Epithelial cell of prostate (primary cell): ENCODE data around the gene DSG3.

Experiments used
- DNase-seq: peaks from one replicate; pipeline ENCODE4 v3.0.0-alpha.2; 2011; ENCODE audit warnings: low read depth, low spot score
- H3K27ac ChIP-seq: fragments of 450-650 bp; 2 replicates; pipeline ENCODE4 v1.5.1; 2017; ENCODE audit warnings: mild to moderate bottlenecking

DSG3 gene

GRCh38 chr18:31430072-31430471 is 17.5 kb upstream of the DSG3 start:
- H3K27ac ChIP-seq = peak overlapping the region; percentile 58
- no peak for DNase-seq

- H3K27ac ChIP-seq = peak overlapping the region; percentile 58
- no peak for DNase-seq
Measured at GRCh38 chr18:31430554-31430953, 17.0 kb upstream of the DSG3 start.

- H3K27ac ChIP-seq = no peak overlapping the region
- no peak for DNase-seq
Measured at GRCh38 chr18:31432316-31432715, 15.2 kb upstream of the DSG3 start.

GRCh38 chr18:31436825-31437224 is 10.7 kb upstream of the DSG3 start:
- H3K27ac ChIP-seq = no peak overlapping the region
- no peak for DNase-seq

GRCh38 chr18:31438402-31438801 is 9.1 kb upstream of the DSG3 start:
- no peak for DNase-seq
- no peak overlapping the region for H3K27ac ChIP-seq

- peak overlapping the region; percentile 48 for H3K27ac ChIP-seq
- DNase-seq = no peak
Measured at GRCh38 chr18:31439807-31440325, 7.7 kb upstream of the DSG3 start.

GRCh38 chr18:31440787-31441186 is 6.8 kb upstream of the DSG3 start:
- H3K27ac ChIP-seq = peak overlapping the region; percentile 48
- DNase-seq = no peak

- no peak for DNase-seq
- peak overlapping the region; percentile 48 for H3K27ac ChIP-seq
Measured at GRCh38 chr18:31441493-31441892, 6.0 kb upstream of the DSG3 start.

GRCh38 chr18:31444142-31444541 is 3.4 kb upstream of the DSG3 start:
- no peak for DNase-seq
- no peak overlapping the region for H3K27ac ChIP-seq

GRCh38 chr18:31445908-31446307 is 1.6 kb upstream of the DSG3 start:
- no peak for DNase-seq
- H3K27ac ChIP-seq = no peak overlapping the region

- peak overlapping the region; percentile 98 for H3K27ac ChIP-seq
- DNase-seq = no peak
Measured at GRCh38 chr18:31446854-31447253, 687 bp upstream of the DSG3 start.

GRCh38 chr18:31450409-31450808 is 2.9 kb downstream of the DSG3 start:
- DNase-seq = peak; percentile 59
- H3K27ac ChIP-seq = peak overlapping the region; percentile 98

- peak; percentile 60 for DNase-seq
- peak overlapping the region; percentile 98 for H3K27ac ChIP-seq
Measured at GRCh38 chr18:31451625-31452024, 4.1 kb downstream of the DSG3 start.

- peak overlapping the region; percentile 98 for H3K27ac ChIP-seq
- DNase-seq = peak; percentile 87
Measured at GRCh38 chr18:31454066-31454708, 6.6 kb downstream of the DSG3 start.

- no peak for DNase-seq
Measured at GRCh38 chr18:31469629-31470028, 22.1 kb downstream of the DSG3 start.

GRCh38 chr18:31478688-31479087 is 31.1 kb downstream of the DSG3 start:
- H3K27ac ChIP-seq = no peak overlapping the region
- no peak for DNase-seq

More at GRCh38 chr18:31469629-31470028, 22.1 kb downstream of the DSG3 start:
- no peak overlapping the region for H3K27ac ChIP-seq

GRCh38 chr18:31482051-31482450 is 34.5 kb downstream of the DSG3 start:
- DNase-seq = peak; percentile 63
- peak overlapping the region; percentile 53 for H3K27ac ChIP-seq

- peak overlapping the region; percentile 83 for H3K27ac ChIP-seq
Measured at GRCh38 chr18:31483396-31483795, 35.9 kb downstream of the DSG3 start.

GRCh38 chr18:31484461-31484860 is 36.9 kb downstream of the DSG3 start:
- H3K27ac ChIP-seq = peak overlapping the region; percentile 83
- peak; percentile 64 for DNase-seq

More at GRCh38 chr18:31483396-31483795, 35.9 kb downstream of the DSG3 start:
- no peak for DNase-seq

- peak; percentile 71 for DNase-seq
- H3K27ac ChIP-seq = peak overlapping the region; percentile 83
Measured at GRCh38 chr18:31486165-31486564, 38.6 kb downstream of the DSG3 start.

GRCh38 chr18:31487246-31488015 is 39.9 kb downstream of the DSG3 start:
- H3K27ac ChIP-seq = peak overlapping the region; percentile 83
- DNase-seq = peak; percentile 94
